H9 (cell line): ENCODE measurements around the gene SYTL5. TPM values are rescaled to one million over a fixed set of nuclear protein-coding genes. Genes with fewer than 3 reads are reported as not detected.

Source experiments
- DNase-seq: peaks from one replicate; pipeline ENCODE4 v3.0.0-alpha.2; 2017
- H2AFZ ChIP-seq: one replicate; pipeline ENCODE4 v1.6.1; 2013; ENCODE audit warnings: mild to moderate bottlenecking, low read length, control low read depth, moderate library complexity
- H2AK5ac ChIP-seq: 2 replicates; pipeline ENCODE4 v1.6.1; 2013; ENCODE audit warnings: low read length, control low read depth, mixed read lengths; ENCODE audit not compliant: insufficient read length
- H2BK120ac ChIP-seq: one replicate; pipeline ENCODE4 v1.6.1; 2013; ENCODE audit warnings: low read depth, mild to moderate bottlenecking, low read length, control low read depth, inconsistent platforms; ENCODE audit not compliant: poor library complexity, severe bottlenecking
- H2BK12ac ChIP-seq: 2 replicates; pipeline ENCODE4 v1.6.1; 2013; ENCODE audit warnings: low read length, control low read depth, mixed read lengths, low read depth; ENCODE audit not compliant: insufficient read length
- H2BK15ac ChIP-seq: 2 replicates; pipeline ENCODE4 v1.6.1; 2013; ENCODE audit warnings: low read depth, low read length, control low read depth
- H2BK20ac ChIP-seq: one replicate; pipeline ENCODE4 v1.6.1; 2013; ENCODE audit warnings: low read depth, mild to moderate bottlenecking, low read length, control low read depth, inconsistent platforms; ENCODE audit not compliant: poor library complexity, severe bottlenecking
- H2BK5ac ChIP-seq: 2 replicates; pipeline ENCODE4 v1.6.1; 2013; ENCODE audit warnings: low read length, control low read depth, mixed read lengths; ENCODE audit not compliant: insufficient read length
- H3K14ac ChIP-seq: 2 replicates; pipeline ENCODE4 v1.6.1; 2013; ENCODE audit warnings: low read length, control low read depth; ENCODE audit not compliant: insufficient read depth
- H3K18ac ChIP-seq: 2 replicates; pipeline ENCODE4 v1.6.1; 2013; ENCODE audit warnings: low read depth, mild to moderate bottlenecking, mixed read lengths, low read length, control low read depth; ENCODE audit not compliant: insufficient read length
- H3K23ac ChIP-seq: 2 replicates; pipeline ENCODE4 v1.6.1; 2013; ENCODE audit warnings: low read length, control low read depth, mixed read lengths, low read depth; ENCODE audit not compliant: insufficient read length
- H3K23me2 ChIP-seq: 2 replicates; pipeline ENCODE4 v1.6.1; 2013; ENCODE audit warnings: low read depth, mild to moderate bottlenecking, mixed read lengths, low read length, control low read depth; ENCODE audit not compliant: insufficient read length, poor library complexity, severe bottlenecking
- H3K27ac ChIP-seq: 2 replicates; pipeline ENCODE4 v1.5.1; 2013; ENCODE audit warnings: low read length, control low read depth, mixed read lengths, low read depth; ENCODE audit not compliant: insufficient read length
- H3K27me3 ChIP-seq: 2 replicates; pipeline ENCODE4 v1.6.1; 2013; ENCODE audit warnings: low read length, control low read depth, inconsistent platforms; ENCODE audit not compliant: insufficient read depth
- H3K4ac ChIP-seq: 2 replicates; pipeline ENCODE4 v1.6.1; 2013; ENCODE audit warnings: low read depth, mild to moderate bottlenecking, control low read depth, inconsistent platforms, low read length, moderate library complexity
- H3K4me1 ChIP-seq: 2 replicates; pipeline ENCODE4 v1.6.1; 2013; ENCODE audit warnings: low read length, control low read depth, inconsistent platforms; ENCODE audit not compliant: insufficient read depth
- H3K4me2 ChIP-seq: 2 replicates; pipeline ENCODE4 v1.6.1; 2013; ENCODE audit warnings: low read length, control low read depth, mixed read lengths; ENCODE audit not compliant: insufficient read length, insufficient read depth
- H3K56ac ChIP-seq: 2 replicates; pipeline ENCODE4 v1.6.1; 2013; ENCODE audit warnings: low read depth, mild to moderate bottlenecking, mixed read lengths, low read length, control low read depth; ENCODE audit not compliant: insufficient read length
- H3K79me1 ChIP-seq: 2 replicates; pipeline ENCODE4 v1.6.1; 2013; ENCODE audit warnings: low read depth, mild to moderate bottlenecking, moderate library complexity, low read length, control low read depth, inconsistent platforms; ENCODE audit not compliant: insufficient read depth, poor library complexity, severe bottlenecking
- H3K79me2 ChIP-seq: 2 replicates; pipeline ENCODE4 v1.6.1; 2013; ENCODE audit warnings: low read length, control low read depth, inconsistent platforms; ENCODE audit not compliant: insufficient read depth
- H3K9ac ChIP-seq: 2 replicates; pipeline ENCODE4 v1.6.1; 2013; ENCODE audit warnings: low read length, control low read depth, mixed read lengths; ENCODE audit not compliant: insufficient read length; ENCODE audit errors: extremely low read depth
- H3K9me3 ChIP-seq: one replicate; pipeline ENCODE4 v1.6.1; 2013; ENCODE audit warnings: low read depth, low read length, inconsistent platforms; ENCODE audit not compliant: control insufficient read depth
- H3T11ph ChIP-seq: one replicate; pipeline ENCODE4 v1.6.1; 2013; ENCODE audit warnings: mild to moderate bottlenecking, low read length, control low read depth, inconsistent platforms
- H4K20me1 ChIP-seq: one replicate; pipeline ENCODE4 v1.6.1; 2013; ENCODE audit not compliant: control insufficient read depth, insufficient read length, insufficient read depth
- H4K5ac ChIP-seq: 2 replicates; pipeline ENCODE4 v1.6.1; 2013; ENCODE audit warnings: low read depth, mild to moderate bottlenecking, mixed read lengths, low read length, control low read depth; ENCODE audit not compliant: insufficient read length
- H4K8ac ChIP-seq: replicated peaks from 2 replicates; pipeline ENCODE4 v1.6.1; 2013; ENCODE audit warnings: low read length, control low read depth, mixed read lengths, low read depth; ENCODE audit not compliant: insufficient read length
- H4K91ac ChIP-seq: 2 replicates; pipeline ENCODE4 v1.6.1; 2013; ENCODE audit warnings: low read depth, mild to moderate bottlenecking, moderate library complexity, mixed read lengths, low read length, control low read depth; ENCODE audit not compliant: insufficient read length
- H3K27ac Mint-ChIP-seq, 3 experiments: 2 replicates in 2 of 3; 3 replicates in 1 of 3; pipeline ENCODE4 v1.8.0; 2020 to 2021; ENCODE audit warnings: mixed read lengths in 3 of 3, mild to moderate bottlenecking in 1 of 3, moderate library complexity in 1 of 3
- H3K27me3 Mint-ChIP-seq: 2 replicates; pipeline ENCODE4 v1.8.0; 2021; ENCODE audit warnings: low read depth, mild to moderate bottlenecking, moderate library complexity, mixed read lengths
- H3K36me3 Mint-ChIP-seq, 3 experiments: 2 replicates in 2 of 3; 3 replicates in 1 of 3; pipeline ENCODE4 v1.8.0; 2020 to 2021; ENCODE audit warnings: low read depth in 3 of 3, mixed read lengths in 3 of 3; ENCODE audit not compliant: insufficient read depth in 1 of 3
- H3K4me1 Mint-ChIP-seq, 2 experiments: 2 replicates each; pipeline ENCODE4 v1.8.0; 2020; ENCODE audit warnings: mixed read lengths in 2 of 2
- H3K4me3 Mint-ChIP-seq, 2 experiments: 2 replicates in 1 of 2; 3 replicates in 1 of 2; pipeline ENCODE4 v1.8.0; 2020 to 2021; ENCODE audit warnings: mild to moderate bottlenecking in 2 of 2, mixed read lengths in 2 of 2, moderate library complexity in 1 of 2
- H3K9me3 Mint-ChIP-seq, 2 experiments: 2 replicates in 1 of 2; 3 replicates in 1 of 2; pipeline ENCODE4 v1.8.0; 2020; ENCODE audit warnings: mild to moderate bottlenecking in 2 of 2, mixed read lengths in 2 of 2, moderate library complexity in 1 of 2
- WGBS: extraction: QIAGEN DNeasy Blood & Tissue Kit; methylation state at CpG from one replicate; pipeline ENCODE4 v1.1.7; 2013; ENCODE audit warnings: missing lambda C conversion rate, low lambda C conversion rate, mixed read lengths; ENCODE audit not compliant: insufficient read length; ENCODE audit errors: extremely low coverage; 5-methylcytosine and 5-hydroxymethylcytosine counted together
- total RNA-seq: library from RNA; stranded (reverse); gene quantifications from 2 replicates; pipeline ENCODE4 v1.2.1, GENCODE V29; 2021
- TF ChIP-seq, protein P1 (sequence below): fragments of 200-600 bp; sonication (generic); conservative IDR thresholded peaks from 3 replicates; pipeline ENCODE4 v1.8.0; 2021; ENCODE audit warnings: antibody characterized with exemption, mild to moderate bottlenecking

SYTL5 gene
- total RNA-seq, 1 experiment from 2014 or later: 0.15 TPM

DNA sequence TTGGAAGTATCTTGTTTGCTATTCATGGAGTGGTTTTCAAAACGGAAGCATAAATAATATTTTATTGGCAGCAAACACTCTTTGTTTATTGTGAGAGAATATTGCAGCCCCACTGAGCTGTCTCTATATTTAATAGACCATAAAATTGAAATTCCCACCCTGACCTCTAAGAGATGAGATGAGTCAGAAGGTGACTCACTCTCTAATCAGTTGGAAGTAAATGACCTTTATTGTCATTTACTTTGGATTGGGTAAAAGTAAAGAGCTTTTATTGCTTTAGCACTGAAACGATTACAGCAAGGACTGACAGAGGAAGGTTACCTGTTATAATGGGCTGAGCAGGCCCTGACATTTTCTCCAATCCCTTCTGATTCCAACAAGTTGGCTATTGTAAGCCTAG, 55.0 kb downstream of the SYTL5 start:
- no peak overlapping the region for H3K4ac ChIP-seq
- no peak overlapping the region for H4K8ac ChIP-seq
- H3K23me2 ChIP-seq: no peaks in the 10 kb centered on the region
- H2BK15ac ChIP-seq: no peak overlapping the region
- H3K4me2 ChIP-seq: no peak overlapping the region
- H3K27ac ChIP-seq: no peak overlapping the region
- no peak overlapping the region for H2BK20ac ChIP-seq
- H2AFZ ChIP-seq: no peak overlapping the region
- H2BK12ac ChIP-seq: no peak overlapping the region
- no peak overlapping the region for H4K5ac ChIP-seq
- H3K56ac ChIP-seq: no peak overlapping the region
- Mint-ChIP-seq H3K36me3 (no peaks in the 10 kb centered on the region; a peak in 1 of 7 replicates), H3K27me3 (no peaks in the 10 kb centered on the region), H3K4me3 (no peak overlapping the region), H3K9me3 (peaks cover 44 to 55% of the 10 kb centered on the region in 2 experiments), H3K27ac (no peak overlapping the region; a peak in 1 of 7 replicates), H3K4me1 (no peaks in the 10 kb centered on the region)
- no peak overlapping the region for H3K9ac ChIP-seq
- no peaks in the 10 kb centered on the region for H4K20me1 ChIP-seq
- H3K9me3 ChIP-seq: peaks cover 5% of the 10 kb centered on the region
- H2BK120ac ChIP-seq: no peak overlapping the region
- no peaks in the 10 kb centered on the region for H3K27me3 ChIP-seq
- H2AK5ac ChIP-seq: no peak overlapping the region
- H3K14ac ChIP-seq: no peak overlapping the region
- no peaks in the 10 kb centered on the region for H3K79me2 ChIP-seq
- H3K4me1 ChIP-seq: no peaks in the 10 kb centered on the region
- DNase-seq: no peak
- TF ChIP-seq, protein P1, sequence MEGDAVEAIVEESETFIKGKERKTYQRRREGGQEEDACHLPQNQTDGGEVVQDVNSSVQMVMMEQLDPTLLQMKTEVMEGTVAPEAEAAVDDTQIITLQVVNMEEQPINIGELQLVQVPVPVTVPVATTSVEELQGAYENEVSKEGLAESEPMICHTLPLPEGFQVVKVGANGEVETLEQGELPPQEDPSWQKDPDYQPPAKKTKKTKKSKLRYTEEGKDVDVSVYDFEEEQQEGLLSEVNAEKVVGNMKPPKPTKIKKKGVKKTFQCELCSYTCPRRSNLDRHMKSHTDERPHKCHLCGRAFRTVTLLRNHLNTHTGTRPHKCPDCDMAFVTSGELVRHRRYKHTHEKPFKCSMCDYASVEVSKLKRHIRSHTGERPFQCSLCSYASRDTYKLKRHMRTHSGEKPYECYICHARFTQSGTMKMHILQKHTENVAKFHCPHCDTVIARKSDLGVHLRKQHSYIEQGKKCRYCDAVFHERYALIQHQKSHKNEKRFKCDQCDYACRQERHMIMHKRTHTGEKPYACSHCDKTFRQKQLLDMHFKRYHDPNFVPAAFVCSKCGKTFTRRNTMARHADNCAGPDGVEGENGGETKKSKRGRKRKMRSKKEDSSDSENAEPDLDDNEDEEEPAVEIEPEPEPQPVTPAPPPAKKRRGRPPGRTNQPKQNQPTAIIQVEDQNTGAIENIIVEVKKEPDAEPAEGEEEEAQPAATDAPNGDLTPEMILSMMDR: no peak
- H3T11ph ChIP-seq: no peak overlapping the region
- H4K91ac ChIP-seq: no peak overlapping the region
- no peak overlapping the region for H2BK5ac ChIP-seq
- H3K79me1 ChIP-seq: no peaks in the 10 kb centered on the region
- no CpG with 5 or more reads among the region's 2 CpGs for WGBS
- no peak overlapping the region for H3K23ac ChIP-seq
- H3K18ac ChIP-seq: no peak overlapping the region
